Activated T-cell treated with anti-CD3 and anti-CD28 coated beads for 4 hours (primary cell): ENCODE measurements around the gene SEPTIN3.
A peak's percentile ranks its signal among the peaks of the same experiment; 100 is the strongest.
"Not testable (repeated sequence)": the region's sequence is repeated elsewhere in the genome, so short reads cannot be mapped to it uniquely, and the experiment has no call there.

Experiments used
- DNase-seq: peaks from one replicate; pipeline ENCODE4 v3.0.0-alpha.2; 2020

SEPTIN3 gene

DNA sequence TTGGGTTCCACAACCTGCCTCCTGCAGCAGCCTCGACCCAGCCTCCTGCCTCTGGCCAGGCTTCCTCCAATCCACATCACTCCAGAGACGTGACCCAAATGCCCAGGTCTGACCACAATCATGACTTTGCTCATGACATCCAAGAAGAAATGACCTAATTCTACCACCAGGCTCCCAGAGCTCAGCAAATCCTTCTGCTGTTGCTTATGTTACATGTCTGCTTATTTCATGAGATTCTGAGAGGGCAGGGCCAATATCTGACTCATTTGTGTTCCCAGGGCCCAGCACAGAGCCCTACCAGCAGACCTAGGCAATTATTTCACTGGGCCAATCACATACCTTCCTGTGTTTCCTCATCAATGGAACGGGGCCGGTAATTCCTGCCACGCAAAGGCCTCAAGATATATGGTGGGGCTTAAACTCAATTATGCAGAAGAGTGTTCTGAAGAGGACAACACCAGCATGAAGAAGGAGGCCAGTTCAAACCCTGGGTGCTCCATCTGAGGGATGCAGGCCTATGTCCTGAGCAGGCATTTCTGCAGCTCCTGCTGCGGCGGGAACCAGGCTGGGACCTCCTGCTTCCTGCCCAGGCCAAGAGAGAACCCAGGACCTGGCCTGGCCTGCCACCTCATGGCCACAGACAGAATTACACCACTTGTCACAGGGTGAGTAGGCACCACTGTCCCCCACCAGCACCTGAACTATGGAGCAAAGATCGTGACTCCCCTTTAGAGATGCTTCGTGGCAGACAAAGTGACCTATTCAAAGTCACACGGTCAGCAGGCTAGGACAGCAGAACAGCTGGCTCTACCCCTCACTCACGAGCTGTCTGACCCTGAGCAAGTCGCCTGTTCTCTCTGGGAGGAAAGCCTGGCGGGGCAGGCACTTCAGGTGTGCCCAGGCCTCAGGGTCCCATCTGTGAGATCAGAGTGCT is 28.1 kb upstream of the SEPTIN3 start:
- peak; percentile 78 for DNase-seq

DNA sequence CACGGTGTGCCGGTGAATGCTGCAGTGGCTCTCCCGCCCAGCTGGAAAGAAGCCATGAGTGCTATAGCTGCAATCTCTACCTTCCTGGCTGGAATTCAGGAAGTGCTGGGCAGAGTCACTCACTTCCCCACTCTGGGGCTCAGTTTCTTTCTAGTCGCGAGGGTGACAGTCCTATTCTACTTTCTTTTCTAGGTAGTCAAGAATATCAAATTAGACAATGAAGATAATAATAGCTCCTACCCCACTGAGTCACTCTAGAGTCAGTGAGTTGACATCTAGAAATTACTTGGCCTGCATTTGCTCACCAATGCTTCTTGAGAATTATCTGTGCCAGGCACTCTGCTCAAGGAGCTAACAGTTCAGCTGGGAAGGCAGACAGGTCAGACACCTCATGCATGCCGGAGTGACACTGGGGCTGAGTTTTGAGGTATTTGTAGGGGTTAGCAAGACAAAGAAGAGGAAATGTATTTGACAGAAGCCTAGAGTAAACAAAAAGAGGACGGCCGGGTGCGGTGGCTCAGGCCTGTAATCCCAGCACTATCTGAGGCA is 25.5 kb upstream of the SEPTIN3 start:
- no peak for DNase-seq

- DNase-seq, result peak; percentile 79
These were observed 22.4 kb upstream of the SEPTIN3 start, which contains the start of gene CENPM for GRCh38 chr22:41946629-41947423. Gene CENPM (minus strand): TSS chr22:41947152. CDS start chr22:41947076, 76 bp downstream.

- no peak for DNase-seq
These were observed 21.7 kb upstream of the SEPTIN3 start for GRCh38 chr22:41947424-41948080.

GRCh38 chr22:41948142-41948541 is 21.1 kb upstream of the SEPTIN3 start:
- DNase-seq, result no peak

DNA sequence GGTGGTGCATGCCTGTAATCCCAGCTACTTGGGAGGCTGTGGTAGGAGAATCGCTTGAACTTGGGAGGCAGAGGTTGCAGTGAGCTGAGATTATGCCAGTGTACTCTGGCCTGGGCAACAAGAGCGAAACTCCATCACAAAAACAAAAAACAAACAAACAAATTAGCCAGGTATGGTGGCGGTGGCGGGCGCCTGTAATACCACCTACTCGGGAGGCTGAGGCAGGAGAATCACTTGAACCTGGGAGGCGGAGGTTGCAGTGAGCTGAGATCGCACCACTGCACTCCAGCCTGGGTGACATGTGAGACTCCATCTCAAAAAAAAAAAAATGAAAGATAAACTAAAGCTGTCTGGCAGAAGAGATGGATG is 20.3 kb upstream of the SEPTIN3 start:
- not testable (repeated sequence) for DNase-seq

GRCh38 chr22:41949297-41949965 is 19.8 kb upstream of the SEPTIN3 start:
- no peak for DNase-seq

DNA sequence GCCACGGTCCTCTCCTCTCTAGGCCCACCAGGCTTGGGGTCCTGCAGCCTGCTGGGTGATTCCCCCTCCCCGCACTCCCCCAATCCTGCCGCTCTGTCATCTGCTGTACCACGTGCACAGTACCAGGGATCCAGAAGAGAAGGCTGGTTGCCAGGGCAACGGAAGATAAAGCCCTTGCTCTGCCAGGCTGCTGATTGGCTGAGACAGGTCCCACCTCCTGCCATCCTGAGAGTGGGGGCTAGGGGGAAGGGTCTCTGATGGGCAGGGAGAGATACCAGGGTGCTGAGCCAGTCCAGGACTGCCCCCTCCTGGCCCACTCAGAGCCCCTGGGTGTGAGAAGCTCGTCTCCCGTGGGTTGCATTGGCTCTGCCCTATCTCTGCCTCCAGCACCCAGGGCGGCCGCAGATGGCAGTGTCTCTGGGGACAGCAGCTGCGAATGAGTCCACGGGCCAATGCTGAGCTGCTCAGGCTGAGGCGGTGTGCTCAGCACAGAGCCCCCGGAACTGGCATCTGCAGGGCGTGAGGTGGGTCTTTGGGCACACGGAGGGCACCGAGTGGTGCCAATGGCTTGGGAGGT is 17.3 kb upstream of the SEPTIN3 start, which contains the start of gene SMIM45:
SMIM45 (plus strand) TSS at position 253 of the 577 bp plus-strand sequence.
- DNase-seq, result no peak

DNA sequence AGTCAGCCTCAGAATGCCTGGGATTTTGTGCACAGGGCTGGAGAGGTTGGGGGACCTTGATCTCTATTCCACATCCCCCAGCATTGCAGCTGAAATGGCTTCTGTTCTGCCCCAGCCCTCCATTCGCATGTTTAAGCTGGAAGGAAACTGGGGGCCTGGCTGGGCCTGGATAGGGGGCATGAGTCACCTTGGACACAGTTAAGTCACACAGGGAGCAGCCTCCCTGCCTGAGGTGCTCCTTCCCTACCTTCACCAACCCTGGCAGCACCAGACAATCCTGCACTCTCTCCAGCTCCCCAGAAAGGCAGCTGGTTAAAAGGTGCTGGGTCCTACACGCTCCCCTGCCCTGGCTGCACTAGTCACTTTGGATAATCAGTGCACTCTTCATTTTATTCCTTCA is 16.5 kb upstream of the SEPTIN3 start:
- DNase-seq, result no peak

- DNase-seq, result no peak
These were observed 11.2 kb upstream of the SEPTIN3 start for GRCh38 chr22:41957941-41958556.

GRCh38 chr22:41963453-41964111 is 5.7 kb upstream of the SEPTIN3 start:
- no peak for DNase-seq

DNA sequence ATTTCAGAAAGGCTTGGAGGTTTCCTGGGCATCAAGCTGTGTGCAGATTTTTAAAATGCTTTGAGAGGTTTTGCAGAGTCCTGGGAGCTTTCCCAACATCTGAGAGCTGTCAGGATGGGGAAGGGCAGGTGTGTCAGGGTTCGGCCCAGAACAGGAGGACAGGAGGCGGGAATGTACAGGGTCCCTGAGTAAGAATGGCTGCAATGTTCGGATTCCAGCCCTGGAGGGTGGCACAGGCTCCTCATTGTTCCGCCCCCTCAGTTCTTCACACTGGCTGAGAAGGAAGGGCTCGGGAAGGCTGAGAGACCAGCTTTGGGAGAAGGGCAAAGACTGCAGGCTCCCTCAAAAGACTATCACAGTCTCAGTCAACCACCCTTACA is 5.1 kb upstream of the SEPTIN3 start:
- DNase-seq, result no peak

DNA sequence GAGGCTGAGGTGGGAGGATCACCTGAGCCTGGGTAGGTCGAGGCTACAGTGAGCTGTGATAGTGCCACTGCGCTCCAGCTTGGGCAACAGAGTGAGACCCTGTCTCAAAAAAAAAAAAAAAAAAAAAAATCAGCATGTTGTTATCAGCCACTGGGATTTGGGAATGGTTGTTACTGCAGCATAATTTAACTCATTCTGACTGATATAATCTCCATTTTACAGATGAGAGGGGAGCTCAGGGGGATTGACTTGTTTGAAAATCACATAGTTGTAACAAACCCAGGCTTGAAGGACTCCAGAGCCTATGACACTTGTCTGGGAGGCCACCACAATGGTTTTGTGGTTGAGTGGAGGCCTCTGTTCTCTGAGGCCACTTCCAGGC is 3.0 kb upstream of the SEPTIN3 start:
- DNase-seq, result no peak

DNA sequence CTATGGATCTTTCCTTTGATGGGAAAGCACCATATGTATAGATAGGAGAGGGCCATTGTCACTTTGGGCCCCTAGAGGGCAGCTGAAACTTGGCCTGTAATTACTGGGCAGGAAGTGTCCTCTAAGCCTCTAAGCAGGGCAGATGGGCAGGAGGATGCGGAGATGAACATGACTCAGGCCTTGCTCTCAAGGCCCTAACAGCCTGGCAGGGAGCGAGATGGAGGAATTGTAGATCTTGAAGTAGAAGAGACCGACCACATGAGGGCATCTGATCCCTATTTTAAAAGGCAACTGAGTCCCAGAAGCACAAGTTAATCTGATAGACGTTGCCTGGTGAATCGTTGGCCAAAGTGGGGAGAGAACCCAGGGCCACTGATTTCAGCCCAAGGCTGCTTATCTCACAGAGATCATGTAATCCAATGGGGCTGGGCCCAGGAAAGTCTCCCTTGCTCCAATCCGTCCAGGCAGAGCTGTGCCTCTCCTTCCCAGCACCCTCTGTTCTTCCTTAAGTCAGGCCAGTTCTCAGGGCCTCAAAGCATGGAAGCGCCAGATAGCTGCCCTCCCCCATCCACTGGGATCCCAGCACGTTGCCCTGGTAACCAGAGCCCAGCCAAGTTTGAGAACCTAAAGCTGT is 2.5 kb upstream of the SEPTIN3 start:
- no peak for DNase-seq

- DNase-seq, result no peak
These were observed 642 bp upstream of the SEPTIN3 start for GRCh38 chr22:41968601-41969000.

DNA sequence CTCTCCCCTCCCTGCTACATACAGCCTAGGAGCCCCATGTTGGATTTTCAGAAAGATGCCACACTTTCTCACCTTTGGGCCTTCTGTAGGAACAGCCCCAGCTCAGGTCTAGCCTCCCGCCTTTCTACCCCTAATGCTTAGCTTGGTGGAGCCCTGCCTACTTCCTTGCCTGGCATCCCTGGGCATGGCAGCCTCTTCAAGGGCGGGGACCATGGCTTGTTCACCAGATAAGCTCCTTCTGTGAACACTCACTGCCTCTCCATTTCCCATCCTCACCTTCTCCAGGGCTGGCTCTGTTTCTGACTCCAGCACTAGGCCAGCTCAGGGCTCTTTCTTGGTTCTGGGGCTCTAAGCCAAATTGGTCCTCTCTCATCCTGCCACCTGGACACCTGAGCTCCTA is 1.4 kb downstream of the SEPTIN3 start:
- no peak for DNase-seq

DNA sequence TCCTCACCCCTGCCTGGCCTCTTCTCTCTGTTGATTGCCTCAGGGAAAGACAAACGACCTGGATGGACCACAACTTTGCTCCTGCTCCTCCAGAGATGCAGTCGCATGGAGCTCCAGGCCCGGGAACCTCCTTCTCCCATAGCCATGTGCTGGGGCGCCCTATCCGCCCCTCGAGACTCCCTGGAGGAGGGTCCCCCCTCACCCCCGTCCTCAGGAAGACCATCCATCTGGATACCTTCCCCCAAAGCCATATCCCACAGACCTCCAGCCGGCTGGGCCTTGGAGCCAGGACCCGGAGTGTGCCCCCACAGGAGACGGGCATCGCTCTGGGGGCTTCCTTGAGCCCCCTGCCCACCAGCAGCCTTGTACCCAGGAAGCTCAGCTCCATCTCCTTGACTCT is 2.2 kb downstream of the SEPTIN3 start:
- no peak for DNase-seq

GRCh38 chr22:41974691-41975290 is 5.5 kb downstream of the SEPTIN3 start:
- no peak for DNase-seq

- no peak for DNase-seq
These were observed 6.2 kb downstream of the SEPTIN3 start for GRCh38 chr22:41975299-41976069.
